HG02885 (cell line): ENCODE results near the gene CEP112.
"Not testable (repeated sequence)": the region's sequence is repeated elsewhere in the genome, so short reads cannot be mapped to it uniquely, and the experiment has no call there.

Experiments used
- ATAC-seq: cut with Tn5 transposase; IDR thresholded peaks from one replicate; pipeline ENCODE4 v1.9.1; 2021; ENCODE audit warnings: mild to moderate bottlenecking; ENCODE audit not compliant: unreplicated experiment, poor library complexity

The CEP112 gene

GRCh38 chr17:65712383-65713267 lies 479.3 kb downstream of the CEP112 start:
- ATAC-seq: no peak

- ATAC-seq: no peak
Measured at GRCh38 chr17:65711671-65712276, 480.2 kb downstream of the CEP112 start.

GRCh38 chr17:65707780-65708179 lies 484.2 kb downstream of the CEP112 start:
- ATAC-seq: no peak

- no peak for ATAC-seq
Measured at GRCh38 chr17:65704731-65705130, 487.2 kb downstream of the CEP112 start.

GRCh38 chr17:65703891-65704290 lies 488.0 kb downstream of the CEP112 start:
- ATAC-seq: no peak

- ATAC-seq: no peak
Measured at GRCh38 chr17:65699459-65699858, 492.5 kb downstream of the CEP112 start.

GRCh38 chr17:65698381-65699061 lies 493.4 kb downstream of the CEP112 start:
- no peak for ATAC-seq

- ATAC-seq: no peak
Measured at GRCh38 chr17:65697661-65698060, 494.3 kb downstream of the CEP112 start.

GRCh38 chr17:65696739-65697394 lies 495.1 kb downstream of the CEP112 start:
- ATAC-seq: no peak

GRCh38 chr17:65694601-65695000 lies 497.3 kb downstream of the CEP112 start:
- no peak for ATAC-seq

GRCh38 chr17:65690626-65691310 lies 501.2 kb downstream of the CEP112 start:
- ATAC-seq: no peak

- ATAC-seq: no peak
Measured at GRCh38 chr17:65688307-65688706, 503.6 kb downstream of the CEP112 start.

- ATAC-seq: no peak
Measured at GRCh38 chr17:65685110-65685509, 506.8 kb downstream of the CEP112 start.

- no peak for ATAC-seq
Measured at GRCh38 chr17:65684631-65685030, 507.3 kb downstream of the CEP112 start.

- no peak for ATAC-seq
Measured at GRCh38 chr17:65683428-65683827, 508.5 kb downstream of the CEP112 start.

GRCh38 chr17:65681763-65682162 lies 510.2 kb downstream of the CEP112 start:
- not testable (repeated sequence) for ATAC-seq

- ATAC-seq: no peak
Measured at GRCh38 chr17:65679165-65679845, 512.6 kb downstream of the CEP112 start.

GRCh38 chr17:65678546-65678945 lies 513.4 kb downstream of the CEP112 start:
- no peak for ATAC-seq

- ATAC-seq: no peak
Measured at GRCh38 chr17:65677932-65678331, 514.0 kb downstream of the CEP112 start.
